Endothelial cell (in vitro differentiated cells): ENCODE results near the gene PLPPR3. TPM values are rescaled to one million over a fixed set of nuclear protein-coding genes. Genes with fewer than 3 reads are reported as not detected.

Experiments
- DNase-seq: peaks from one replicate; pipeline ENCODE4 v3.0.0; 2021; ENCODE audit warnings: low spot score
- H3K27ac Mint-ChIP-seq: one replicate; pipeline ENCODE4 v1.8.0; 2021; ENCODE audit warnings: mixed read lengths, inconsistent platforms; ENCODE audit not compliant: unreplicated experiment
- H3K27me3 Mint-ChIP-seq: one replicate; pipeline ENCODE4 v1.8.0; 2021; ENCODE audit warnings: mild to moderate bottlenecking, moderate library complexity, mixed read lengths, inconsistent platforms; ENCODE audit not compliant: unreplicated experiment
- H3K36me3 Mint-ChIP-seq: one replicate; pipeline ENCODE4 v1.8.0; 2021; ENCODE audit warnings: mild to moderate bottlenecking, low read depth, mixed read lengths, inconsistent platforms; ENCODE audit not compliant: unreplicated experiment
- H3K4me1 Mint-ChIP-seq: one replicate; pipeline ENCODE4 v1.8.0; 2021; ENCODE audit warnings: mild to moderate bottlenecking, mixed read lengths, inconsistent platforms; ENCODE audit not compliant: unreplicated experiment
- H3K4me3 Mint-ChIP-seq: one replicate; pipeline ENCODE4 v1.8.0; 2021; ENCODE audit warnings: mild to moderate bottlenecking, mixed read lengths, inconsistent platforms; ENCODE audit not compliant: unreplicated experiment
- H3K9me3 Mint-ChIP-seq: one replicate; pipeline ENCODE4 v1.8.0; 2021; ENCODE audit warnings: mixed read lengths, inconsistent platforms; ENCODE audit not compliant: unreplicated experiment
- long read RNA-seq: library from polyadenylated mRNA; unstranded; transcript quantifications from one replicate; pipeline ENCODE4 v2.0.0, GENCODE V29; 2020; ENCODE audit not compliant: unreplicated experiment
- total RNA-seq: library from RNA; stranded (reverse); fragmentation: NEBNext Ultra II Directional; extraction: Animal tissue kit (Norgen Biotek cat#: 25700); gene quantifications from one replicate; pipeline ENCODE4 v1.2.1, GENCODE V29; 2021; ENCODE audit not compliant: unreplicated experiment
- TF ChIP-seq, protein P1 (sequence below): fragments of 200-600 bp; sonication (generic); IDR thresholded peaks from one replicate; pipeline ENCODE4 v1.5.0; 2021; ENCODE audit warnings: antibody characterized with exemption; ENCODE audit not compliant: unreplicated experiment

PLPPR3 gene, protein sequence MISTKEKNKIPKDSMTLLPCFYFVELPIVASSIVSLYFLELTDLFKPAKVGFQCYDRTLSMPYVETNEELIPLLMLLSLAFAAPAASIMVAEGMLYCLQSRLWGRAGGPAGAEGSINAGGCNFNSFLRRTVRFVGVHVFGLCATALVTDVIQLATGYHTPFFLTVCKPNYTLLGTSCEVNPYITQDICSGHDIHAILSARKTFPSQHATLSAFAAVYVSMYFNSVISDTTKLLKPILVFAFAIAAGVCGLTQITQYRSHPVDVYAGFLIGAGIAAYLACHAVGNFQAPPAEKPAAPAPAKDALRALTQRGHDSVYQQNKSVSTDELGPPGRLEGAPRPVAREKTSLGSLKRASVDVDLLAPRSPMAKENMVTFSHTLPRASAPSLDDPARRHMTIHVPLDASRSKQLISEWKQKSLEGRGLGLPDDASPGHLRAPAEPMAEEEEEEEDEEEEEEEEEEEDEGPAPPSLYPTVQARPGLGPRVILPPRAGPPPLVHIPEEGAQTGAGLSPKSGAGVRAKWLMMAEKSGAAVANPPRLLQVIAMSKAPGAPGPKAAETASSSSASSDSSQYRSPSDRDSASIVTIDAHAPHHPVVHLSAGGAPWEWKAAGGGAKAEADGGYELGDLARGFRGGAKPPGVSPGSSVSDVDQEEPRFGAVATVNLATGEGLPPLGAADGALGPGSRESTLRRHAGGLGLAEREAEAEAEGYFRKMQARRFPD
- 17.6 TPM for total RNA-seq
- long read RNA-seq = 0 reads

DNA sequence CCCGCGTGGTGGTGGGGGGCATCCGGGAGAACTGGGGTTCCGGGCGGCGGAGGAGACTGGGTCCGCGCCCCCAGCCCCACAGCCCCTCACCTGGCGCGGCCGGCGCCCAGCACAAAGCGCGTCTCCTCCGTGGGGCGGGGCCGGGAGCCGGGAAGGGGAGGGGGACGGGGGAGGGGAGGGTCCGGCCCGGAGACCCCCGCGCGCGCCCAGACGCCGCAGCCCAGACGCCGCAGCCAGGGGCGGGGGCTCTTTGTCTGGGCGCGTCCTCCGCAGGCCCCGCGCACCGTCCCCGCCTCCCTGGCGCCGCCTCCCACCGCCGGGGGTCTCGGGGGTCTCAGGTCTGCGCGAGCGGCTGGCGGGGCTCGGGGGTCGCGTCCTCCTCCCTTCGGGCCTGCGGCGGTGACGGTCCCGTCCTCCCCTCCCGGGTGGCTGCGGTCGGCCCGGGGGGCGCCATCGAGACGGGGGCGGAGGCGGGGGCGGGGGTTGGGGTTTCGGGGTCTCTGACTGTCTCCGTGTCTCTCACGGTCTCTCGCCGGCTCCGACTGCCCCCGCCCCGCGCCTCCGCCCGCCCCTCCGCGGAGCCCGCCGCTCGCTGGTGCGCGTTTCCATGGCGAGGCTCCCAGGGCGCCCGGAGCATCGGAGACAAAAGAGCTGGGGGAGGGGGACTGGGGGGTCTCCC lies at the start of gene PLPPR3:
TSS of gene PLPPR3 (minus strand) at position 131 of the 679 bp plus-strand sequence. CDS start 396 bp downstream, outside the sequence.
- no peaks in the 10 kb centered on the region for H3K9me3 Mint-ChIP-seq
- peaks cover 15% of the 10 kb centered on the region for H3K27me3 Mint-ChIP-seq
- H3K4me3 Mint-ChIP-seq = peak within 1 kb of the TSS; percentile 78
- H3K4me1 Mint-ChIP-seq = no peaks in the 10 kb centered on the region
- no peak within 1 kb of the TSS for H3K27ac Mint-ChIP-seq
- TF ChIP-seq, protein P1, sequence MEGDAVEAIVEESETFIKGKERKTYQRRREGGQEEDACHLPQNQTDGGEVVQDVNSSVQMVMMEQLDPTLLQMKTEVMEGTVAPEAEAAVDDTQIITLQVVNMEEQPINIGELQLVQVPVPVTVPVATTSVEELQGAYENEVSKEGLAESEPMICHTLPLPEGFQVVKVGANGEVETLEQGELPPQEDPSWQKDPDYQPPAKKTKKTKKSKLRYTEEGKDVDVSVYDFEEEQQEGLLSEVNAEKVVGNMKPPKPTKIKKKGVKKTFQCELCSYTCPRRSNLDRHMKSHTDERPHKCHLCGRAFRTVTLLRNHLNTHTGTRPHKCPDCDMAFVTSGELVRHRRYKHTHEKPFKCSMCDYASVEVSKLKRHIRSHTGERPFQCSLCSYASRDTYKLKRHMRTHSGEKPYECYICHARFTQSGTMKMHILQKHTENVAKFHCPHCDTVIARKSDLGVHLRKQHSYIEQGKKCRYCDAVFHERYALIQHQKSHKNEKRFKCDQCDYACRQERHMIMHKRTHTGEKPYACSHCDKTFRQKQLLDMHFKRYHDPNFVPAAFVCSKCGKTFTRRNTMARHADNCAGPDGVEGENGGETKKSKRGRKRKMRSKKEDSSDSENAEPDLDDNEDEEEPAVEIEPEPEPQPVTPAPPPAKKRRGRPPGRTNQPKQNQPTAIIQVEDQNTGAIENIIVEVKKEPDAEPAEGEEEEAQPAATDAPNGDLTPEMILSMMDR = no peak
- no peak for DNase-seq
- peaks cover 6% of the 10 kb centered on the region for H3K36me3 Mint-ChIP-seq

DNA sequence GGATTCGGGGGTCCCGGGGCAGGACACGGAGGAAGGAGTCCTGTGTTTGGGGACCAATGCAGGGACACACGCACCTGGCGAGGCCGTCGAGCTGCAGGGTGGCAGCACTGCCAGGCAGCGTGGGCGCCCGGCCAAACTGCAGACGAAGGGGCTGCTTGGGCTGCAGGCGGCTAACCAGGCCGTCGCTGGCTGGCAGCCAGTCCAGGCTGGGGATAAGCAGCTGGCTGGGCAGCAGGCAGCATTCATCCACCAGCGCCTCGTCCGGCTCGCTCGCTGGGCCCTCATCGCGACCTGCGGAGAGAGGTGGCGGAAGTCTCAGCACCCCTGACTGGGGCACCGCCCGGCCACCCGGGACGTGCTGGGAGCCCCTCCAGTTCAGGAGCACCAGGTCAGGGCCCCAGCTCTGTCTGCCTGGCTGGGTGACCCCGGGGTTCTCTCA lies 49.2 kb upstream of the PLPPR3 start:
- peaks cover 11% of the 10 kb centered on the region for H3K36me3 Mint-ChIP-seq
- no peak for DNase-seq
- no peak overlapping the region for H3K4me3 Mint-ChIP-seq
- H3K4me1 Mint-ChIP-seq = no peaks in the 10 kb centered on the region
- peaks cover 16% of the 10 kb centered on the region for H3K27me3 Mint-ChIP-seq
- TF ChIP-seq, protein P1 = no peak
- no peak overlapping the region for H3K27ac Mint-ChIP-seq
- no peaks in the 10 kb centered on the region for H3K9me3 Mint-ChIP-seq

DNA sequence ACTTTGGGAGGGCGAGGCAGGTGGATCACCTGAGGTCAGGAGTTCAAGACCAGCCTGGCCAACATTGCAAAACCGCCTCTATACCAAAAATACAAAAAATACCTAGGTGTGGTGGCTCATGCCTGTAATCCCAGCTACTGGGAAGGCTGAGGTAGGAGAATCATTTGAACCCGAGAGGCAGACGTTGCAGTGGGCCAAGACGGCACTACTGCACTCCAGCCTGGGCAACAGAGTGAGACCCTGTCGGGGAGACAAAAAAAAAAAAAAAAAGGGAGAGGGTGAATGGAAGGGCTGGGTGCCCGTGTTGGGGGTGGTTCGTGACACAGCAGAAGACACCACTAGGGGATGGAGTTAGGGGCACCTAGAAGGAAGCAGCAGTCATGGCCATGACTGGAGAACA lies 48.6 kb upstream of the PLPPR3 start:
- TF ChIP-seq, protein P1 = no peak
- Mint-ChIP-seq H3K4me1 (no peaks in the 10 kb centered on the region), H3K27me3 (peaks cover 16% of the 10 kb centered on the region), H3K36me3 (peaks cover 11% of the 10 kb centered on the region), H3K27ac (no peak overlapping the region), H3K4me3 (no peak overlapping the region), H3K9me3 (no peaks in the 10 kb centered on the region)
- DNase-seq = no peak

DNA sequence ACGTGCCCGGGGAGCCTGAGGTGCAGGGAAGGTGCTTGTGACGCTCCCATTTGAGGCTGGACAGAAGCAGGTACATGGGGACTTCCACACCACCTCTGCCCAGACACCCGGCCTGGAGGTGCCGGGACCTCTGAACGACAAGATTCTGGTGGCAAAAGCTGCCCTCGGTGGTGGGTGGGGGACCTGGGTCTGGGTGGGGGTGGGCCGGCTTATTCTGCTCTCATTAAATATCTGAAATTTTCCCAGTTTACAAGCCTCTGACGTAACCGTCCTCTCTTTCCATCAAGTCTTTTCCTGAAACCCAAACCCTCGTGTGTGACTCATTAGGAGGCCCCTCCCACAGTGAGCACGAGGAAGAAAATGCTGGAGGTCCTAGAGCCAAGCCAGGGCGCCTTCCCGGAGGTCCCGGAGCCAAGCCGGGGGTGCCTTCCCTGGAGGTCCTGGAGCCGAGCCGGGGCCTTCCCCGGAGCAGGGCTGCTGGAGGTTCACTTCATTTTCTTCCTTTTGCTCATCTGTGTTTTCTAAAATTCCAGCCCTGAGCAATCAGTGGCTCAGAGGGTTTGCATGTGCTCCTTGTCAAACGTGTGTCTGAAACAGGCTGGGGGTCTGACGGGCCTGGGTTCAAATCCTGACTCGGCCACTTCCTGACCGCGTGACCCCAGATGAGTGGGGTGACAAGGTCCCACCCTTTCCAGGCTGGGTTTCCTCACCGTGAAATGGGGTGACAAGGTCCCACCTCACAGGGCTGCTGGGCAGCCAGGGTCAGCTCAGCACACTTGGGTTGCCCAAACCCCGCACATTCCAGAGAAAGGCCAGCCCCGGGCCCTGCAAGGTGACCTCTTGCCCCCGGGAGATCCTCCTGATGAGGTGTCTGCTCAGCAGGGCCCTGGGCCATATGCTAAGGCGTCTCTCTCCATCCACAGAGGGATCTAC lies 47.8 kb upstream of the PLPPR3 start:
- no peaks in the 10 kb centered on the region for H3K9me3 Mint-ChIP-seq
- H3K4me1 Mint-ChIP-seq = no peaks in the 10 kb centered on the region
- H3K27me3 Mint-ChIP-seq = peaks cover 14% of the 10 kb centered on the region
- peaks cover 11% of the 10 kb centered on the region for H3K36me3 Mint-ChIP-seq
- TF ChIP-seq, protein P1 = no peak
- no peak overlapping the region for H3K4me3 Mint-ChIP-seq
- no peak for DNase-seq
- H3K27ac Mint-ChIP-seq = no peak overlapping the region
